Transverse colon (tissue), 4 donors: ENCODE results near the gene PRSS53. TPM values are rescaled to one million over a fixed set of nuclear protein-coding genes. Genes with fewer than 3 reads are reported as not detected.
A peak's percentile ranks its signal among the peaks of the same experiment; 100 is the strongest.

Experiments
- DNase-seq: peaks from one replicate; pipeline ENCODE4 v3.0.0-alpha.2; 2019
- H3K27ac ChIP-seq, 4 donors: fragments of 200-600 bp; sonication (generic); 2 replicates each; pipeline ENCODE4 v1.5.1; 2016 to 2018; ENCODE audit warnings: inconsistent platforms in 4 of 4
- H3K27me3 ChIP-seq: fragments of 200-600 bp; sonication (generic); 2 replicates; pipeline ENCODE4 v1.5.1; 2017; ENCODE audit warnings: inconsistent platforms
- H3K36me3 ChIP-seq, 4 donors: fragments of 200-600 bp; sonication (generic); 2 replicates each; pipeline ENCODE4 v1.5.1; 2017 to 2019; ENCODE audit warnings: inconsistent platforms in 4 of 4
- H3K4me1 ChIP-seq, 4 donors: fragments of 200-600 bp; sonication (generic); 2 replicates each; pipeline ENCODE4 v1.5.1; 2017 to 2020; ENCODE audit warnings: inconsistent platforms in 4 of 4
- H3K4me3 ChIP-seq, 4 donors: fragments of 200-600 bp; sonication (generic); 1 replicate in 1 of 4; 2 replicates in 3 of 4; pipeline versions ENCODE4 v1.5.1 to v1.6.1; 2017 to 2019; ENCODE audit warnings: inconsistent platforms in 4 of 4
- H3K9me3 ChIP-seq, 2 donors: fragments of 200-600 bp; sonication (generic); 2 replicates each; pipeline ENCODE4 v1.5.1; 2017 to 2019; ENCODE audit warnings: inconsistent platforms in 2 of 2
- EP300 ChIP-seq: sonication (generic); formaldehyde crosslinking; IDR thresholded peaks from one replicate; pipeline ENCODE4 v1.6.1; 2017; ENCODE audit warnings: antibody characterized with exemption, low read depth
- POLR2A ChIP-seq: fragments of 450-650 bp; IDR thresholded peaks from one replicate; pipeline ENCODE4 v1.6.1; 2016; ENCODE audit warnings: antibody characterized with exemption, mild to moderate bottlenecking, moderate library complexity
- POLR2AphosphoS5 ChIP-seq, 3 donors: sonication (generic); formaldehyde crosslinking; IDR thresholded peaks; one replicate each; pipeline ENCODE4 v1.6.1; 2016; ENCODE audit warnings: antibody characterized with exemption in 3 of 3
- WGBS, 2 donors: methylation state at CpG; one replicate each; pipeline ENCODE4 v1.1.5; 2018; ENCODE audit warnings: low coverage in 1 of 2; 5-methylcytosine and 5-hydroxymethylcytosine counted together
- in situ Hi-C, 4 donors: fragments of 200-750 bp; cut with MboI; loops; one replicate each; pipeline versions ENCODE4 v1.15.0 to v1.15.1; 2017; ENCODE audit warnings: low sequenced_read_pairs in 3 of 4, low pct_ligation_motif_present in 1 of 4, low pct_unique_long_range_greater_than_20kb in 1 of 4
- intact Hi-C: fragments of 100-400 bp; cut with DNase I; formaldehyde crosslinking; loops from one replicate; pipeline ENCODE4 v1.15.1; 2023; ENCODE audit warnings: low total_unique reads
- total RNA-seq, 4 donors: library from RNA; depleted of rRNA; stranded (reverse); fragments of >200 nt; gene quantifications; one replicate each; pipeline ENCODE4 v1.1.0, GENCODE V29; 2016
- TF ChIP-seq, protein P1 (sequence below), 5 experiments: fragments of 200-600 bp in 3 of 5; fragments of 450-650 bp in 2 of 5; sonication (generic) in 3 of 5; IDR thresholded peaks; 1 replicate in 2 of 5; 2 replicates in 3 of 5; pipeline ENCODE4 v1.5.1; 2016 to 2017; ENCODE audit warnings: antibody characterized with exemption in 5 of 5, inconsistent platforms in 3 of 5, mild to moderate bottlenecking in 2 of 5, moderate library complexity in 1 of 5

The PRSS53 gene
- total RNA-seq, 4 donors from 2014 or later = 1.1 to 5.2 (median 3.1) TPM

DNA sequence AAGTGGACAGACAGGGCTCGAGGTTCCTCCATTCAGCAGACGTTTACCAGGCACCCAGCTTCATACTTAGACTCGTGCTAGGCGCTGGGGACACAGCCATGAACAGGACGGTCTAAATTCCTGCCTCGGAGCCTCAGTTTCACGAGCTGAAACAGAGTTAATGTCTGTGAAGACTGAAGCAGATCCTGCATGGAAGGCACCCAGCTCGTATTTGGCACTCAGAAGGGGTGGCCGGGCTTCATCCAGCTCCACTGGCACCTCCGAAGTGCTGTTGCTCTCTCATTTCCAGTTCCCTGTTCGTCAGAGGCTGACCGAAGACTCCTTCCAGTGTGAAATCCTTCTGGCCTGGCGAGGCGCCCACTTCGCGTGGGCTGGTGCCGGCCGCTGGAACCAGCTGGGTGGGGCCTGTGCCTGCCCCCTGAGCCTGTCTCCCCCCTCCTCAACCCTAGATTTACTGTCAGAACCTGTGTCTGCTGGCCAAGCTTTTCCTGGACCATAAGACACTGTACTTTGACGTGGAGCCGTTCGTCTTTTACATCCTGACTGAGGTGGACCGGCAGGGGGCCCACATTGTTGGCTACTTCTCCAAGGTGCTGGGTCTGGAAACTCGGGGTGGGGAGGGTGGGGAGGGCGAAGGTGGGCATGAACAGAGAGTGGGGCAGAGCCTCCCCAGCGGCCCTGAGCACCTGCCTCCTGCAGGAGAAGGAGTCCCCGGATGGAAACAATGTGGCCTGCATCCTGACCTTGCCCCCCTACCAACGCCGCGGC is 41.0 kb upstream of the PRSS53 start:
- in situ Hi-C loops = no loop called here
- no peaks in the 10 kb centered on the region for H3K27me3 ChIP-seq
- peaks cover 29 to 75% (median 67%) of the 10 kb centered on the region in 4 donors for H3K4me1 ChIP-seq
- intact Hi-C loops = no loop called here
- DNase-seq = peak; percentile 48
- TF ChIP-seq, protein P1, sequence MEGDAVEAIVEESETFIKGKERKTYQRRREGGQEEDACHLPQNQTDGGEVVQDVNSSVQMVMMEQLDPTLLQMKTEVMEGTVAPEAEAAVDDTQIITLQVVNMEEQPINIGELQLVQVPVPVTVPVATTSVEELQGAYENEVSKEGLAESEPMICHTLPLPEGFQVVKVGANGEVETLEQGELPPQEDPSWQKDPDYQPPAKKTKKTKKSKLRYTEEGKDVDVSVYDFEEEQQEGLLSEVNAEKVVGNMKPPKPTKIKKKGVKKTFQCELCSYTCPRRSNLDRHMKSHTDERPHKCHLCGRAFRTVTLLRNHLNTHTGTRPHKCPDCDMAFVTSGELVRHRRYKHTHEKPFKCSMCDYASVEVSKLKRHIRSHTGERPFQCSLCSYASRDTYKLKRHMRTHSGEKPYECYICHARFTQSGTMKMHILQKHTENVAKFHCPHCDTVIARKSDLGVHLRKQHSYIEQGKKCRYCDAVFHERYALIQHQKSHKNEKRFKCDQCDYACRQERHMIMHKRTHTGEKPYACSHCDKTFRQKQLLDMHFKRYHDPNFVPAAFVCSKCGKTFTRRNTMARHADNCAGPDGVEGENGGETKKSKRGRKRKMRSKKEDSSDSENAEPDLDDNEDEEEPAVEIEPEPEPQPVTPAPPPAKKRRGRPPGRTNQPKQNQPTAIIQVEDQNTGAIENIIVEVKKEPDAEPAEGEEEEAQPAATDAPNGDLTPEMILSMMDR (IDR thresholded peaks at IDR 0.05) = peak in 1 of 5 experiments; percentile 11
- TF ChIP-seq POLR2A = no peak
- H3K9me3 ChIP-seq = no peaks in the 10 kb centered on the region
- WGBS, 2 donors = 50% methylated on average over 27 of the region's 29 CpGs; no CpG with 5 or more reads in 1 of the 2 donors
- no peak overlapping the region for H3K4me3 ChIP-seq
- peak overlapping the region; percentile 91 to 94 (median 93) for H3K27ac ChIP-seq
- no peaks in the 10 kb centered on the region for H3K36me3 ChIP-seq

DNA sequence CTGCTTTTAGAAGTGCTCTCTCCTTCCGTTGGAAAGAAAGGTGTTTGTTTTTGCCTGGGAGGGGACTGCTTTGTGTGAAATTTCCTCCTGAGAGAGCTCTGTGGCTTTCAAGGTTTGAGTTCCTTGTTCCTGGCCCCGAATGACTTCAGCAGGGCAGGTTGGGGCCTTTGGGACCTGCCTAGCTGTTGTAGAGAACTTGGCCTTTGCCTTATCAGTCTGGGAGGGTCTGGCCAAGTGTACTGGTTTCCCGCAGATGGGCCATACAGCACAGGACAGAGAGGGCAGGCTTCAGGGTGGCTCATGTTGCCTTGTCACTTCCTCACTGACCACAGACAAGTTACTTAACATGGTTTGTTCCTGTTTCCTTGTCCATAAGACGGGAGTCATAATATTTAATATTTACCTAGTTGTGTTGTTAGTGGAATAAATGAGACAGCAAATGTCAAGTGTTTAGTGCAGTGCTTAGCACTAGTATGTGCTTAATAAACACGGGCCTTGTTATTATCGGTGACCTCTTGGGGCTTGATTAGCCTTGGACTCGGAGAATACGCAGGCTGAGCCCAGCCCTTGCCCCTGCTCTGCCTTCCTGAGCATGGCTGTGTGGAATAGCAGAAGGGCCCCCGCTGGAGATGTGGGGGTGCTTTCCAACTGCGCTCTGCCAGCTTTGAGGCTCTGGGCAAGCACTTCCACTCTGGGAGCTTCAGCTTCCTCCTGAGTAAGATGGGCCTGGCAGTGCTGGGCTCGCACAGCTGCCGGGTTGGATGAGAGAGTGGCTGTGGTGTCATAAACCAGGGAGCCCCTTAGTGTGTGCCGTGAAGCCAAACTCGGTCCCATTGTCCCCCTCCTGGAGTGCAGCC is 40.2 kb upstream of the PRSS53 start:
- intact Hi-C loops (no loop called here), in situ Hi-C loops (no loop called here)
- DNase-seq = peak; percentile 79

DNA sequence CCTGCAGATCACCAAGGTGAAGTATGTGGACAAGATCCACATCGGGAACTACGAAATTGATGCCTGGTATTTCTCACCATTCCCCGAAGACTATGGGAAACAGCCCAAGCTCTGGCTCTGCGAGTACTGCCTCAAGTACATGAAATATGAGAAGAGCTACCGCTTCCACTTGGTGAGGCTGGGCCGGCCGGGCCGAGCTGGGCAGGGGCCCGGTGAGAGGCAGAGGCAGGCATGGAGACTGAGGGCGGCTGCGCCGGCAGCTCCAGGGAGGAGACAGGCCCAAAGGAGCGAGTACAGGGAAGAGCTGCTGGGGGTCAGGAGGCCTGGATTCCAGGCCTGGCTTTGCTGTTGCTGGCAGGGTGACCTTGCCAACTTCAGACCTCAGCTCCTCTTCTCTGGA is 38.4 kb upstream of the PRSS53 start:
- TF ChIP-seq POLR2A = no peak
- TF ChIP-seq POLR2AphosphoS5 (IDR thresholded peaks at IDR 0.05) = no peak
- no peak for TF ChIP-seq EP300
- TF ChIP-seq, protein P1 (IDR thresholded peaks at IDR 0.05) = no peak
- Histone ChIP-seq H3K36me3 (peaks cover 0 to 8% (median 3%) of the 10 kb centered on the region in 4 donors), H3K27me3 (no peaks in the 10 kb centered on the region), H3K4me3 (no peak overlapping the region), H3K27ac (peak overlapping the region; percentile 91 to 94 (median 93)), H3K4me1 (peaks cover 29 to 52% (median 48%) of the 10 kb centered on the region in 4 donors), H3K9me3 (no peaks in the 10 kb centered on the region)
- in situ Hi-C loops (no loop called here), intact Hi-C loops (no loop called here)
- no peak for DNase-seq
- WGBS, 2 donors = 99% methylated on average over 13 of the region's 13 CpGs; no CpG with 5 or more reads in 1 of the 2 donors

More for the DNA sequence above, 40.2 kb upstream of the PRSS53 start:
- Histone ChIP-seq H3K4me1 (peaks cover 29 to 69% (median 65%) of the 10 kb centered on the region in 4 donors), H3K27me3 (no peaks in the 10 kb centered on the region), H3K9me3 (no peaks in the 10 kb centered on the region), H3K4me3 (no peak overlapping the region), H3K36me3 (no peaks in the 10 kb centered on the region), H3K27ac (peak overlapping the region; percentile 91 to 94 (median 93))
- WGBS, 2 donors = 48 to 57% methylated on average over 1 to 13 of the region's 14 CpGs
- peak; percentile 10 to 86 (median 78) for TF ChIP-seq POLR2AphosphoS5 (IDR thresholded peaks at IDR 0.05)
- TF ChIP-seq POLR2A = peak; percentile 81
- TF ChIP-seq EP300 = no peak
- TF ChIP-seq, protein P1 (IDR thresholded peaks at IDR 0.05) = no peak

DNA sequence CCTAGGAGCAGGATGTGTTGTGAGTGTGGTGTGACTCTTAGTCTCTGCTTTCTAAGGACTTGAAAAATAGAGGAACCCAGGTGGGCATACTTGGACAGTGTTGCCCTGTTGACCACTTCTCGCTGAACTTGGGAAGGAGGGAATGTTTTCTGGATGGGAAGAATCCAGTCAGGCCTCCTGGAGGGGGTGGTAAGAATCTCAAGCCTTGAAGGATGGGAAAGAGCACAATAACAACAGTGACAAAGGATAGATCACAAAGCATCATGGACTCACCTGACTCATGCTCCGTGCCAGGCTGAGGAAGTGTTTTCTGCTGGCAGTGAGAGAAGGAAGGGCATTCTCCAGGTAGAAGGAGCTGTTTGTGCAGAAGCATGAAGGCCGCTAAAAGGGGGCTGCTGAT is 37.1 kb upstream of the PRSS53 start:
- H3K27ac ChIP-seq = no peak overlapping the region
- intact Hi-C loops (no loop called here), in situ Hi-C loops (no loop called here)
- no peaks in the 10 kb centered on the region for H3K27me3 ChIP-seq
- TF ChIP-seq POLR2AphosphoS5 (IDR thresholded peaks at IDR 0.05) (no peak), EP300 (no peak), POLR2A (no peak)
- TF ChIP-seq, protein P1 (IDR thresholded peaks at IDR 0.05) = no peak
- H3K4me3 ChIP-seq = no peak overlapping the region
- WGBS, 2 donors = 83 to 100% methylated on average over 1 to 3 of the region's 3 CpGs
- peaks cover 0 to 19% (median 9%) of the 10 kb centered on the region in 4 donors for H3K36me3 ChIP-seq
- peaks cover 29 to 40% (median 36%) of the 10 kb centered on the region in 4 donors for H3K4me1 ChIP-seq
- no peaks in the 10 kb centered on the region for H3K9me3 ChIP-seq
- no peak for DNase-seq
